Measurements from ENCODE around the gene SPIRE1. TPM values are rescaled to one million over a fixed set of nuclear protein-coding genes. Genes with fewer than 3 reads are reported as not detected.
A peak's percentile ranks its signal among the peaks of the same experiment; 100 is the strongest.

Gene SPIRE1
- total RNA-seq, 2 experiments from 2014 or later = 0.99 to 1.4 TPM

DNA sequence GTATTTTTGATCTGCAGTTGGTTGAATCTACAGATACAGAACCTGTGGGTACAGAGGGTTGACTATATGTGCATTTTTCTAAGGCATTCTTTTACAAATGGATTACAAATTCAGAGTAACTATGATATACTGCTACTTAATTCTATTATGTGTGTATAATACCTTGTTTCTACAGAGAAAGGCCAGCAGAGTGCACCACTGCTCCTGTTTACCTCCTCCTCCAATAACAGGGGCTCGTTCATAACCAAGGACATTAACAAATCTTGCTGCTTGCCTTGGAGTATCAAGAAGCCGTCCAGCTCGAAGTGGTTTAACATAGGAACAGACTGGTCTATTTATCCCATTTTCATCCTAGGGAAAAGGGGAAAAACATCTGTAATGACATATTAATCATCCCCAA, 28.2 kb upstream of the SPIRE1 start:
- Histone ChIP-seq H3K4me1 (ENCODE audit: insufficient read depth, low read length) (no peaks in the 10 kb centered on the region), H3K9me3 (ENCODE audit: control insufficient read depth in 1 of 2, insufficient read depth in 1 of 2, low read length in 2 of 2) (no peaks in the 10 kb centered on the region), H3K27ac (ENCODE audit: low read depth in 1 of 2, low read length in 2 of 2) (no peak overlapping the region), H3K27me3 (ENCODE audit: control insufficient read depth in 1 of 2, insufficient read depth in 2 of 2, low read length in 2 of 2) (no peaks in the 10 kb centered on the region), H3K4me3 (ENCODE audit: low read length) (no peak overlapping the region), H3K36me3 (ENCODE audit: insufficient read depth, low read length) (peaks cover 10% of the 10 kb centered on the region)
- ATAC-seq (ENCODE audit: poor library complexity) (no peak), DNase-seq (peak in 1 of 14 experiments; percentile 7)
- H3K4me3 Mint-ChIP-seq = no peak overlapping the region
- H3K36me3 Mint-ChIP-seq (ENCODE audit: low read depth) = peaks cover 21% of the 10 kb centered on the region
- H3K4me1 Mint-ChIP-seq (ENCODE audit: low read depth) = no peaks in the 10 kb centered on the region
- POLR2A ChIA-PET = no interaction called here
- no peak overlapping the region for H3K27ac Mint-ChIP-seq
- TF ChIP-seq CTCF (IDR thresholded peaks at IDR 0.05) = no peak
- no peaks in the 10 kb centered on the region for H3K27me3 Mint-ChIP-seq
- intact Hi-C loops (cut with DNase I, micrococcal nuclease) = no loop called here
- CTCF ChIA-PET = no interaction called here
- no peaks in the 10 kb centered on the region for H3K9me3 Mint-ChIP-seq

GRCh38 chr18:12679183-12679786, 21.4 kb upstream of the SPIRE1 start:
- intact Hi-C loops (cut with DNase I, micrococcal nuclease) = no loop called here
- H3K36me3 ChIP-seq (ENCODE audit: insufficient read depth, low read length) = peaks cover 31% of the 10 kb centered on the region
- peaks cover 10% of the 10 kb centered on the region for H3K4me1 Mint-ChIP-seq (ENCODE audit: low read depth)
- no peaks in the 10 kb centered on the region for H3K9me3 ChIP-seq (ENCODE audit: control insufficient read depth in 1 of 2, insufficient read depth in 1 of 2, low read length in 2 of 2)
- peaks cover 5% of the 10 kb centered on the region for H3K4me1 ChIP-seq (ENCODE audit: insufficient read depth, low read length)
- H3K4me3 Mint-ChIP-seq = no peak overlapping the region
- DNase-seq = peak in 2 of 14 experiments; percentile 6 to 8
- no peaks in the 10 kb centered on the region for H3K27me3 ChIP-seq (ENCODE audit: control insufficient read depth in 1 of 2, insufficient read depth in 2 of 2, low read length in 2 of 2)
- peaks cover 52% of the 10 kb centered on the region for H3K36me3 Mint-ChIP-seq (ENCODE audit: low read depth)
- no peak for TF ChIP-seq CTCF (IDR thresholded peaks at IDR 0.05)
- ChIA-PET POLR2A (interaction anchor here (1.1 kb wide), 1 partner anchor 183 kb away, joined by 3 read pairs; no protein-coding TSS in a partner anchor), CTCF (no interaction called here)
- no peaks in the 10 kb centered on the region for H3K27me3 Mint-ChIP-seq
- no peak overlapping the region for H3K4me3 ChIP-seq (ENCODE audit: low read length)
- no peaks in the 10 kb centered on the region for H3K9me3 Mint-ChIP-seq
- peak overlapping the region; percentile 57 for H3K27ac Mint-ChIP-seq
- H3K27ac ChIP-seq (ENCODE audit: low read depth in 1 of 2, low read length in 2 of 2) = no peak overlapping the region
- ATAC-seq (ENCODE audit: poor library complexity) = no peak

GRCh38 chr18:12668041-12668440, 10.1 kb upstream of the SPIRE1 start:
- Histone ChIP-seq H3K27ac (ENCODE audit: low read depth in 1 of 2, low read length in 2 of 2) (no peak overlapping the region), H3K36me3 (ENCODE audit: insufficient read depth, low read length) (peaks cover 5% of the 10 kb centered on the region), H3K9me3 (ENCODE audit: control insufficient read depth in 1 of 2, insufficient read depth in 1 of 2, low read length in 2 of 2) (no peaks in the 10 kb centered on the region), H3K4me3 (ENCODE audit: low read length) (no peak overlapping the region), H3K4me1 (ENCODE audit: insufficient read depth, low read length) (no peaks in the 10 kb centered on the region), H3K27me3 (ENCODE audit: control insufficient read depth in 1 of 2, insufficient read depth in 2 of 2, low read length in 2 of 2) (no peaks in the 10 kb centered on the region)
- Mint-ChIP-seq H3K4me3 (no peak overlapping the region), H3K36me3 (ENCODE audit: low read depth) (peaks cover 15% of the 10 kb centered on the region), H3K9me3 (no peaks in the 10 kb centered on the region), H3K27me3 (no peaks in the 10 kb centered on the region), H3K27ac (no peak overlapping the region), H3K4me1 (ENCODE audit: low read depth) (no peaks in the 10 kb centered on the region)
- ATAC-seq (ENCODE audit: poor library complexity) = no peak
- no peak for DNase-seq
- ChIA-PET POLR2A (no interaction called here), CTCF (no interaction called here)
- TF ChIP-seq CTCF (IDR thresholded peaks at IDR 0.05) = no peak
- intact Hi-C loops (cut with DNase I, micrococcal nuclease) = no loop called here

All from CD4-positive, alpha-beta T cell (primary cell).